B cell (primary cell): ENCODE measurements around the gene SLC2A11. TPM values are rescaled to one million over a fixed set of nuclear protein-coding genes. Genes with fewer than 3 reads are reported as not detected.

Experiments used
- ATAC-seq: fragments of 200-7000 bp; cut with Tn5 transposase; one replicate; pipeline ENCODE4 v1.10.0; 2021; ENCODE audit warnings: low read depth, mild to moderate bottlenecking, moderate number of reproducible peaks, moderate library complexity
- CTCF ChIA-PET: fragments of 350-600 bp; sonication (Branson Sonifier 250); formaldehyde crosslinking; loops from one replicate; lab custom pipeline; 2021; ENCODE audit warnings: antibody characterized with exemption, inconsistent platforms; lab: Charles Lee
- POLR2A ChIA-PET: fragments of 350-600 bp; sonication (Branson Sonifier 250); formaldehyde crosslinking; loops from one replicate; lab custom pipeline; 2021; ENCODE audit warnings: antibody characterized with exemption; lab: Charles Lee
- DNase-seq: peaks from one replicate; pipeline ENCODE4 v3.0.0; 2013
- H2AFZ ChIP-seq: 2 replicates; pipeline ENCODE4 v1.6.1; 2012; ENCODE audit warnings: mild to moderate bottlenecking, low read depth, low read length; ENCODE audit not compliant: insufficient read depth, poor library complexity, severe bottlenecking
- H3K27ac ChIP-seq, 2 donors: 1 replicate in 1 of 2; 2 replicates in 1 of 2; pipeline ENCODE4 v1.5.1; 2012 to 2013; ENCODE audit warnings: low read length in 2 of 2, mild to moderate bottlenecking in 2 of 2, moderate library complexity in 1 of 2
- H3K27me3 ChIP-seq, 4 experiments: fragments of 200-600 bp in 1 of 4; sonication (generic) in 1 of 4; replicated peaks in 1 of 4; 1 replicate in 2 of 4; 2 replicates in 2 of 4; pipeline versions ENCODE4 v1.6.1 to v1.7.0; 2013 to 2016; ENCODE audit warnings: low read length in 3 of 4, mild to moderate bottlenecking in 2 of 4, mixed read lengths in 1 of 4, moderate library complexity in 1 of 4; ENCODE audit not compliant: insufficient read depth in 4 of 4, control insufficient read depth in 3 of 4; ENCODE audit errors: control extremely low read depth in 1 of 4
- H3K36me3 ChIP-seq, 2 experiments: replicated peaks in 1 of 2; 1 replicate in 1 of 2; 2 replicates in 1 of 2; pipeline versions ENCODE4 v1.6.1 to v1.7.1; 2013; ENCODE audit warnings: low read length in 1 of 2; ENCODE audit not compliant: insufficient read depth in 2 of 2, control insufficient read depth in 1 of 2; ENCODE audit errors: control extremely low read depth in 1 of 2, extremely low read depth in 1 of 2
- H3K4me1 ChIP-seq, 2 donors: fragments of 200-600 bp in 1 of 2; sonication (generic) in 1 of 2; 1 replicate in 1 of 2; 2 replicates in 1 of 2; pipeline versions ENCODE4 v1.5.1 to v1.6.1; 2013 to 2017; ENCODE audit warnings: low read length in 2 of 2; ENCODE audit not compliant: control insufficient read depth in 2 of 2, insufficient read depth in 2 of 2
- H3K4me2 ChIP-seq: replicated peaks from 2 replicates; pipeline ENCODE3; 2012; ENCODE audit warnings: mild to moderate bottlenecking, low read depth, low read length; ENCODE audit not compliant: poor library complexity, severe bottlenecking
- H3K4me3 ChIP-seq, 5 experiments: fragments of 200-600 bp in 1 of 5; sonication (generic) in 1 of 5; 1 replicate in 3 of 5; 2 replicates in 2 of 5; pipeline versions ENCODE4 v1.5.1 to v1.7.0; 2011 to 2016; ENCODE audit warnings: low read length in 4 of 5, mild to moderate bottlenecking in 4 of 5, low read depth in 2 of 5, control low read depth in 1 of 5, moderate library complexity in 1 of 5; ENCODE audit not compliant: insufficient read depth in 1 of 5; ENCODE audit errors: control extremely low read depth in 1 of 5, extremely low read depth in 1 of 5
- H3K79me2 ChIP-seq: fragments of 200-600 bp; sonication (generic); one replicate; pipeline ENCODE4 v1.6.0; 2016; ENCODE audit warnings: low read length; ENCODE audit not compliant: control insufficient read depth, insufficient read depth
- H3K9ac ChIP-seq: fragments of 200-600 bp; sonication (generic); 2 replicates; pipeline ENCODE4 v1.6.1; 2017; ENCODE audit warnings: mild to moderate bottlenecking, low read length, moderate library complexity
- H3K9me3 ChIP-seq, 3 donors: one replicate each; pipeline versions ENCODE4 v1.6.1 to v1.7.1; 2013; ENCODE audit warnings: low read length in 2 of 3; ENCODE audit not compliant: control insufficient read depth in 2 of 3, insufficient read depth in 1 of 3; ENCODE audit errors: control extremely low read depth in 1 of 3
- H4K20me1 ChIP-seq: 2 replicates; pipeline ENCODE4 v1.6.0; 2012; ENCODE audit warnings: mild to moderate bottlenecking, low read length; ENCODE audit not compliant: insufficient read depth, control insufficient read depth, poor library complexity, severe bottlenecking
- H3K27ac Mint-ChIP-seq: one replicate; pipeline ENCODE4 v1.8.0; 2021; ENCODE audit warnings: mixed read lengths
- H3K27me3 Mint-ChIP-seq: one replicate; pipeline ENCODE4 v1.8.0; 2021; ENCODE audit warnings: mixed read lengths
- H3K4me1 Mint-ChIP-seq: one replicate; pipeline ENCODE4 v1.8.0; 2021; ENCODE audit warnings: mixed read lengths
- H3K4me3 Mint-ChIP-seq: one replicate; pipeline ENCODE4 v1.8.0; 2021; ENCODE audit warnings: mixed read lengths
- H3K9me3 Mint-ChIP-seq: one replicate; pipeline ENCODE4 v1.8.0; 2022; ENCODE audit warnings: mixed read lengths; ENCODE audit not compliant: insufficient read depth
- EZH2 ChIP-seq: IDR thresholded peaks from 2 replicates; pipeline ENCODE4 v1.6.1; 2012; ENCODE audit warnings: borderline replicate concordance, low read depth, mild to moderate bottlenecking, moderate library complexity, low read length; ENCODE audit not compliant: insufficient read depth, poor library complexity, severe bottlenecking
- WGBS: methylation state at CpG from one replicate; pipeline ENCODE4 v1.1.5; 2013; ENCODE audit warnings: missing lambda C conversion rate; ENCODE audit not compliant: insufficient coverage; 5-methylcytosine and 5-hydroxymethylcytosine counted together
- intact Hi-C: fragments of 100-400 bp; cut with micrococcal nuclease; formaldehyde crosslinking; loops from one replicate; pipeline ENCODE4 v1.10.0; 2022
- polyA plus RNA-seq: library from polyadenylated mRNA; depleted of rRNA; stranded (reverse); fragments of >200 nt; gene quantifications from 2 replicates; pipeline ENCODE4 v1.2.3, GENCODE V29; 2012
- total RNA-seq, 2 donors: library from RNA; stranded (reverse); fragments of 120-200 nt in 1 of 2; gene quantifications; 1 replicate in 1 of 2; 2 replicates in 1 of 2; pipeline versions ENCODE4 v1.2.3 to v1.2.4, GENCODE V29; 2013 to 2022
- TF ChIP-seq, protein P1 (sequence below): fragments of 200-600 bp; IDR thresholded peaks from one replicate; pipeline ENCODE4 v1.8.0; 2022; ENCODE audit warnings: antibody characterized with exemption, mild to moderate bottlenecking

The SLC2A11 gene
- total and polyA plus RNA-seq, 2 donors (not counting 1 experiment from before 2014, with no cell fraction given) = 38.6 to 54.3 TPM

DNA sequence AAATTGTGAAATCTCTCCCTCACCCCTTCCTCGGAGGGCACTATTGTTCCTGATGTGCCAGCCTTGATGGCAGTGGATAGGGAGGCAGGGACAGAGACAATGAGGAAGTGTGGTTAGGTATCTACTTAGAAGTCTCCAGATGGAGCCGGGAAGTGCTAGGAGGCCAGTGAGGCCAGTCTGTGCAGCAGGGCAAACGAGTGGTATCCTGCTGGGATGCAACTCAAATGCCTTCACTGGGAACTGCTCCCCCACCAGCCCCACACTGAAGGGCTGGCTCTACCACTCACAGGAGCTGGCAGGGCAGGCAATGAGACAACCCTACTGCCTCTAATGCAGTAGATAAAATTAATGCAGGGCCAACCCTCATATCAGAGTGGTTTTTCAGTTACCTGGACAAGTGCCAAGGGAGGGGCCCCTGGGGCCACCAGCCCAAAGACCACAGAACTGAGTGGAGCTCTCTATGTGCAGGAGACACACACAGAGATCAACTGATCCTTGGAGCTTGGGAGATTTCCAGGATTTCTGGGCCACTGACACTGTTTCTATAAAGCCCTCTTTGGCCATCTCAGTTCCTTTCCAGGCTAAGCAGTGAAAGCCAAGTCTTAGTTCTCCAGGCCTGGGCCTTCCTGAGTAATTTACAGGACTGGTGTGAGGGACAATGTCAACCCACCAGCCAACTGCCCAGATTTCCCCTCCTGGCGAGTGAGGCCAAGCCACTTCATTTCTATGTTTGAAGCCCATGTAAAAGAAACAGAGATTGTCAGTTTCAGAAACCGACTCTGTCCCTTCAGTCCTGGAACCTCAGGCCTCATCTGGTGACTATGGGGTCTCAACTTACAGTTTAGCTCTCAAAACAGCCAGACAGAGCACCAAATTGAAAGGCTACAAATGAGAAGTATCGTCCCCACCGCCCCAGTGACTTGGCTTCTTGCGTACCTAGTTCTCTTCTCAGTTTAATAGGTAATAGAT is 40.6 kb downstream of the SLC2A11 start:
- intact Hi-C loops = no loop called here
- H3K27ac ChIP-seq = no peak overlapping the region
- ATAC-seq (no peak), DNase-seq (no peak)
- ChIA-PET CTCF (no interaction called here), POLR2A (no interaction called here)
- peaks cover 12% of the 10 kb centered on the region for H3K79me2 ChIP-seq
- peaks cover 1 to 16% of the 10 kb centered on the region in 2 experiments for H3K36me3 ChIP-seq
- no peak overlapping the region for H3K4me3 Mint-ChIP-seq
- peaks cover 26% of the 10 kb centered on the region for H3K4me1 Mint-ChIP-seq
- H3K27me3 Mint-ChIP-seq = no peaks in the 10 kb centered on the region
- H2AFZ ChIP-seq = no peak overlapping the region
- WGBS = 65% methylated on average over 5 of the region's 8 CpGs
- H3K4me2 ChIP-seq = no peak overlapping the region
- peaks cover 13 to 17% of the 10 kb centered on the region in 2 donors for H3K4me1 ChIP-seq
- peaks cover 0 to 4% (median 0%) of the 10 kb centered on the region in 3 donors for H3K9me3 ChIP-seq
- H3K9me3 Mint-ChIP-seq = no peaks in the 10 kb centered on the region
- TF ChIP-seq, protein P1, sequence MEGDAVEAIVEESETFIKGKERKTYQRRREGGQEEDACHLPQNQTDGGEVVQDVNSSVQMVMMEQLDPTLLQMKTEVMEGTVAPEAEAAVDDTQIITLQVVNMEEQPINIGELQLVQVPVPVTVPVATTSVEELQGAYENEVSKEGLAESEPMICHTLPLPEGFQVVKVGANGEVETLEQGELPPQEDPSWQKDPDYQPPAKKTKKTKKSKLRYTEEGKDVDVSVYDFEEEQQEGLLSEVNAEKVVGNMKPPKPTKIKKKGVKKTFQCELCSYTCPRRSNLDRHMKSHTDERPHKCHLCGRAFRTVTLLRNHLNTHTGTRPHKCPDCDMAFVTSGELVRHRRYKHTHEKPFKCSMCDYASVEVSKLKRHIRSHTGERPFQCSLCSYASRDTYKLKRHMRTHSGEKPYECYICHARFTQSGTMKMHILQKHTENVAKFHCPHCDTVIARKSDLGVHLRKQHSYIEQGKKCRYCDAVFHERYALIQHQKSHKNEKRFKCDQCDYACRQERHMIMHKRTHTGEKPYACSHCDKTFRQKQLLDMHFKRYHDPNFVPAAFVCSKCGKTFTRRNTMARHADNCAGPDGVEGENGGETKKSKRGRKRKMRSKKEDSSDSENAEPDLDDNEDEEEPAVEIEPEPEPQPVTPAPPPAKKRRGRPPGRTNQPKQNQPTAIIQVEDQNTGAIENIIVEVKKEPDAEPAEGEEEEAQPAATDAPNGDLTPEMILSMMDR = no peak
- peaks cover 0 to 2% (median 0%) of the 10 kb centered on the region in 4 experiments for H3K27me3 ChIP-seq
- H3K4me3 ChIP-seq = no peak overlapping the region
- H4K20me1 ChIP-seq = peaks cover 34% of the 10 kb centered on the region
- no peak overlapping the region for H3K9ac ChIP-seq
- peak overlapping the region; percentile 41 for H3K27ac Mint-ChIP-seq

DNA sequence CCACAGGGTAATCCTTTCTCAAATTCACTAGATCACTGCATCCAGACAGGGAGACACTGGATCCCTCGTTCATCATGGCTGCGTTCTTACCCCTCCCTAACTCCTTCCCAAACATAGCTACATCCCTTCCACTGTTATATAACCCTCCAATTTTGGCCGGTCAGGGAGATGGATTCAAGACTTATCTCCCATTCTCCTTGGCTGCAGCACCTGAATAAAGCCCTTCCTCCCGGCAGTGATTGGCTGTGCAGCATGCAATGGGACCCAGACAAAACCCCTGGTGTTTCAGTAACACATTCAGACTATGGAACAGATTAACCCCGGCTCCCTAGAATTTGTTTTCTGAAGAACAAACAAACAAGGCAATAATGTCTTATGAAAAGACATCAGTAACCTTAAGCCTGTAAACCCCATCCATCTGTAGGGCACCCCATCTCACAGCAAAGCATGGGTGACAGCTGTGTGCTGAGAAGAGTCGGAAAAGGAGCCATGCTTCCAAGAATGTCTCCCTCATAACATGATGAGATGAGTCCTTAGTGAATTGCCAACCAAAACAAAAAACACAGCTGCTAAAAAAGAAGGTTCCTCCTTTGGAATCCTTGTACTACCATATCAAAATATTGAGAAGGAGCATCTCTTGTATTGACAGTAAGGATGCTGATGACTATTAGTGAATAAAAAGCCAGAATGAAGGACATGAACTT is 41.5 kb downstream of the SLC2A11 start:
- Histone ChIP-seq H4K20me1 (peaks cover 34% of the 10 kb centered on the region), H3K27ac (no peak overlapping the region), H3K4me1 (peaks cover 7 to 10% of the 10 kb centered on the region in 2 donors), H3K9me3 (peaks cover 0 to 4% (median 0%) of the 10 kb centered on the region in 3 donors), H2AFZ (no peak overlapping the region), H3K27me3 (peaks cover 0 to 3% (median 0%) of the 10 kb centered on the region in 4 experiments), H3K9ac (no peak overlapping the region), H3K36me3 (peaks cover 1 to 16% of the 10 kb centered on the region in 2 experiments), H3K79me2 (peaks cover 12% of the 10 kb centered on the region), H3K4me3 (no peak overlapping the region), H3K4me2 (no peak overlapping the region)
- Mint-ChIP-seq H3K9me3 (no peaks in the 10 kb centered on the region), H3K27ac (no peak overlapping the region), H3K4me3 (no peak overlapping the region), H3K4me1 (peaks cover 19% of the 10 kb centered on the region), H3K27me3 (no peaks in the 10 kb centered on the region)
- TF ChIP-seq EZH2 = no peak
- TF ChIP-seq, protein P1 = no peak
- no peak for ATAC-seq
- DNase-seq = no peak
- 100% methylated on average over 4 of the region's 6 CpGs for WGBS
- intact Hi-C loops = no loop called here
- POLR2A ChIA-PET = no interaction called here
- CTCF ChIA-PET = interaction anchor here (0.7 kb wide), 1 partner anchor 360 kb away, joined by 3 read pairs; no protein-coding TSS in a partner anchor
